Body of pancreas (tissue), 4 donors: ENCODE results near the gene YJU2. TPM values are rescaled to one million over a fixed set of nuclear protein-coding genes. Genes with fewer than 3 reads are reported as not detected.
"Not testable (repeated sequence)": the region's sequence is repeated elsewhere in the genome, so short reads cannot be mapped to it uniquely, and the experiment has no call there.

Source experiments
- ATAC-seq: fragments of 150-250 bp; one replicate; pipeline ENCODE4 v1.9.1; 2016
- DNase-seq, 4 donors: peaks; one replicate each; pipeline ENCODE4 v3.0.0-alpha.2; 2019
- H3K27ac ChIP-seq, 4 donors: fragments of 200-600 bp; sonication (generic); 1 replicate in 3 of 4; 2 replicates in 1 of 4; pipeline versions ENCODE4 v1.5.1 to v1.6.1; 2016 to 2019; ENCODE audit warnings: mild to moderate bottlenecking in 1 of 4, mixed read lengths in 1 of 4, moderate library complexity in 1 of 4
- H3K27me3 ChIP-seq, 2 donors: fragments of 200-600 bp; sonication (generic); one replicate each; pipeline ENCODE4 v1.6.0; 2016; ENCODE audit warnings: mild to moderate bottlenecking in 1 of 2
- H3K36me3 ChIP-seq, 2 donors: fragments of 200-600 bp; sonication (generic); replicated peaks in 1 of 2; 2 replicates each; pipeline ENCODE4 v1.5.1; 2016; ENCODE audit warnings: low read depth in 2 of 2; ENCODE audit not compliant: insufficient read depth in 1 of 2
- H3K4me1 ChIP-seq: fragments of 200-600 bp; sonication (generic); one replicate; pipeline ENCODE4 v1.6.0; 2016
- H3K4me3 ChIP-seq, 2 donors: fragments of 200-600 bp; sonication (generic); 1 replicate in 1 of 2; 2 replicates in 1 of 2; pipeline ENCODE4 v1.5.1; 2016 to 2019
- H3K9me3 ChIP-seq, 3 donors: fragments of 200-600 bp; sonication (generic); 1 replicate in 2 of 3; 2 replicates in 1 of 3; pipeline ENCODE4 v1.5.1; 2016
- CTCF ChIP-seq, 7 experiments: fragments of 450-650 bp in 4 of 7; fragments of 200-600 bp in 3 of 7; sonication (generic) in 3 of 7; IDR thresholded peaks; one replicate each; pipeline ENCODE4 v1.5.1; 2016 to 2019; ENCODE audit warnings: antibody characterized with exemption in 7 of 7
- POLR2A ChIP-seq, 3 donors: fragments of 450-650 bp; IDR thresholded peaks; one replicate each; pipeline ENCODE4 v1.6.1; 2016; ENCODE audit warnings: antibody characterized with exemption in 3 of 3, mild to moderate bottlenecking in 2 of 3
- WGBS, 2 donors: methylation state at CpG; one replicate each; pipeline ENCODE4 v1.1.5; 2017; 5-methylcytosine and 5-hydroxymethylcytosine counted together
- intact Hi-C: fragments of 100-400 bp; cut with DNase I; formaldehyde crosslinking; loops from one replicate; pipeline ENCODE4 v1.15.1; 2023
- total RNA-seq, 2 donors: library from RNA; depleted of rRNA; stranded (reverse); fragments of >200 nt; gene quantifications; one replicate each; pipeline ENCODE4 v1.1.0, GENCODE V29; 2016

The YJU2 gene
- total RNA-seq, 2 donors from 2014 or later, result 15.5 to 20.2 TPM

DNA sequence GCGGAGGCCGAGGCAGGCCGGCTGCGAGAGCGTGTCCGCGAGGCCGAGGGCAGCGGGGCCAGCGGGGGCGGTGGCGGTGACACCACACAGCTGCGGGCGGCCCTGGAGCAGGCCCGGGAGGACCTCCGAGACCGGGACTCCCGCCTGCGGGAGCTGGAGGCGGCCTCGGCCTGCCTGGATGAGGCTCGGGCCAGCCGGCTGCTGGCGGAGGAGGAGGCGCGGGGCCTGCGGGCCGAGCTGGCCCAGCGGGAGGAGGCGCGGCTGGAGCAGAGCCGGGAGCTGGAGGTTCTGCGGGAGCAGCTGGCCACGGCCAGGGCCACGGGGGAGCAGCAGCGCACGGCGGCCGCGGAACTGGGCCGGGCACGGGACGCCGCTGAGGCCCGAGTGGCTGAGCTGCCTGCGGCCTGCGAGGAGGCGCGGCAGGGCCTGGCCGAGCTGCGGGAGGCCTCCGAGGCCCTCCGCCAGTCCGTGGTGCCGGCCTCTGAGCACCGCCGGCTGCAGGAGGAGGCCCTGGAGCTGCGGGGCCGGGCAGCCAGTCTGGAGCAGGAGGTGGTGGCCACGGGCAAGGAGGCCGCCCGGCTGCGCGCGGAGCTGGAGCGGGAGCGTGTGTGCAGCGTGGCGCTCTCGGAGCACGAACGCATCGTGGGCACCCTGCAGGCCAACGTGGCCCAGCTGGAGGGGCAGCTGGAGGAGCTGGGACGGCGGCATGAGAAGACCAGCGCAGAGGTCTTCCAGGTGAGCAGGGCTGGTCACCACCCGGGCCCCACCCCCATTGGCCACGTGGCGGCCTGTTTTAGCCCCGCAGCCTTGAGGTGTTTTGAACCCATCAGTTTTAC, 29.2 kb upstream of the YJU2 start:
- ATAC-seq (no peak), DNase-seq (no peak)
- H3K4me3 ChIP-seq, result no peak overlapping the region
- H3K9me3 ChIP-seq, result no peaks in the 10 kb centered on the region
- intact Hi-C loops, result no loop called here
- H3K4me1 ChIP-seq, result no peaks in the 10 kb centered on the region
- no peak overlapping the region for H3K27ac ChIP-seq
- H3K27me3 ChIP-seq, result no peaks in the 10 kb centered on the region
- WGBS, 2 donors, result 92 to 96% methylated on average over 32 to 36 of the region's 81 CpGs
- TF ChIP-seq POLR2A (IDR thresholded peaks at IDR 0.05), result no peak
- TF ChIP-seq CTCF (IDR thresholded peaks at IDR 0.05), result no peak
- H3K36me3 ChIP-seq, result no peaks in the 10 kb centered on the region

- H3K27ac ChIP-seq, DNase-seq, H3K9me3 ChIP-seq, H3K27me3 ChIP-seq, H3K36me3 ChIP-seq, ATAC-seq, H3K4me1 ChIP-seq, H3K4me3 ChIP-seq, intact Hi-C loops: not testable (repeated sequence)
- WGBS, 2 donors, result 94 to 100% methylated on average over 1 of the region's 1 CpG
Observed at GRCh38 chr19:4218523-4218922, 28.4 kb upstream of the YJU2 start.

DNA sequence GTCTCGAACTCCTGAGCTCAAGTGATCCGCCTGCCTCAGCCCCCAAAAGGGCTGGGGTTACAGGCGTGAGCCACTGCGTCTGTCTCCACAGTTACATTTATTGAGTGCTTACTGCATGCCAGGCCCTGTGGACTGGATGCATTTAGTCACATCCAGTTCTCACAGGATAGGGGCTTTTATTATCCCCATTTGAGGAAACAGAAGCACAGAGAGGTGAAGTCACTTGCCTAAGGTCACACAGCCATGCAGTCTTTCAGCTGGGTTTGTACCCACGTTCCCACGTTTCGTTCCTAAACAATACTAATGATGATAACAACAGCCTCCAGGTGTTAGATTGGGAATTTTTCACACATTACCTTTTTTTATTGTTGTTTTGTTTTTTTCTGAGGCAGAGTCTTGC, 26.7 kb upstream of the YJU2 start:
- H3K4me1 ChIP-seq, result no peaks in the 10 kb centered on the region
- H3K36me3 ChIP-seq, result no peaks in the 10 kb centered on the region
- 69 to 70% methylated on average over 7 of the region's 7 CpGs for WGBS, 2 donors
- TF ChIP-seq POLR2A (IDR thresholded peaks at IDR 0.05) (no peak), CTCF (IDR thresholded peaks at IDR 0.05) (no peak)
- intact Hi-C loops, result no loop called here
- H3K27me3 ChIP-seq, result no peaks in the 10 kb centered on the region
- H3K4me3 ChIP-seq, result no peak overlapping the region
- ATAC-seq, result peak; percentile 60
- H3K27ac ChIP-seq, result no peak overlapping the region
- DNase-seq, result peak in 2 of 4 donors; percentile 45 to 46
- no peaks in the 10 kb centered on the region for H3K9me3 ChIP-seq

GRCh38 chr19:4224470-4224869, 22.4 kb upstream of the YJU2 start:
- no peak for ATAC-seq
- Histone ChIP-seq H3K4me3 (no peak overlapping the region), H3K27ac (no peak overlapping the region), H3K27me3 (peaks cover 0 to 6% of the 10 kb centered on the region in 2 donors), H3K4me1 (no peaks in the 10 kb centered on the region), H3K36me3 (no peaks in the 10 kb centered on the region), H3K9me3 (no peaks in the 10 kb centered on the region)
- WGBS, 2 donors, result 63 to 71% methylated on average over 11 to 15 of the region's 15 CpGs
- TF ChIP-seq POLR2A (IDR thresholded peaks at IDR 0.05) (no peak), CTCF (IDR thresholded peaks at IDR 0.05) (no peak)
- no peak for DNase-seq
- intact Hi-C loops, result no loop called here

DNA sequence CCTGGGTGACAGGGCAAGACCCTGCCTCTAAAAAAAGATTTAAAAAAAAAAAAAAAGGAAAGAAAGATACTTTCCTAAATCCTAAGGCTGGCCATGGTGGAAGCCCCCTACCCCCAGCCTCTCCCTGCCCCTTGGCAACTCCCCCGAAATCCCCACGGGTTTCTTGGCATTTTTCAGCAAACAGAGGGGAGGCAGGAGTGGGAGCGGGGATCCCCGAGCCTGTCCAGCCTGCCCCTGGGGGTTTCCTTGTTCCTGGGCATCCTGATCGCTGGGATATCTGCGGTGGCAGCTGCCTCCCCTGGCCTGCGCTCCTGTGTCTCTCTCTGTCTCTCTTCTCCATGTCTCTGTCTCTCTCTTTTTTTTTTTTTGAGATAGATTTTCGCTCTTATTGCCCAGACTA, 21.0 kb upstream of the YJU2 start:
- ATAC-seq (no peak), DNase-seq (no peak)
- Histone ChIP-seq H3K36me3 (no peaks in the 10 kb centered on the region), H3K4me3 (no peak overlapping the region), H3K27ac (no peak overlapping the region), H3K27me3 (peaks cover 0 to 6% of the 10 kb centered on the region in 2 donors), H3K9me3 (no peaks in the 10 kb centered on the region), H3K4me1 (no peaks in the 10 kb centered on the region)
- WGBS, 2 donors, result 66 to 73% methylated on average over 8 of the region's 8 CpGs
- TF ChIP-seq CTCF (IDR thresholded peaks at IDR 0.05), result no peak
- no peak for TF ChIP-seq POLR2A (IDR thresholded peaks at IDR 0.05)
- intact Hi-C loops, result no loop called here
